DOHH2 (cell line): ENCODE measurements around the gene GABARAPL2.

Experiments used
- H3F3A ChIP-seq: fragments of 200-600 bp; sonication (generic), shearing (Covaris generic); 2 replicates; pipeline ENCODE4 v1.6.0; 2016; ENCODE audit warnings: antibody characterized with exemption, mild to moderate bottlenecking; ENCODE audit not compliant: control insufficient read depth, insufficient read depth
- H3K27ac ChIP-seq: fragments of 200-600 bp; sonication (generic); 2 replicates; pipeline ENCODE4 v1.5.1; 2014; ENCODE audit warnings: low read depth, mild to moderate bottlenecking, low read length, moderate library complexity
- H3K27me3 ChIP-seq: fragments of 200-600 bp; sonication (generic); 2 replicates; pipeline ENCODE4 v1.6.1; 2014; ENCODE audit warnings: mild to moderate bottlenecking, low read length, mixed read lengths; ENCODE audit not compliant: control insufficient read depth
- H3K36me3 ChIP-seq: fragments of 200-600 bp; sonication (generic); 2 replicates; pipeline ENCODE4 v1.6.1; 2014; ENCODE audit warnings: mild to moderate bottlenecking, low read length, moderate library complexity, mixed read lengths; ENCODE audit not compliant: control insufficient read depth
- H3K4me1 ChIP-seq: fragments of 200-600 bp; sonication (generic); 2 replicates; pipeline ENCODE4 v1.6.1; 2014; ENCODE audit warnings: mild to moderate bottlenecking, low read length, mixed read lengths; ENCODE audit not compliant: control insufficient read depth
- H3K4me2 ChIP-seq: fragments of 200-600 bp; sonication (generic); 2 replicates; pipeline ENCODE4 v1.6.0; 2014; ENCODE audit warnings: mild to moderate bottlenecking, low read length, moderate library complexity
- H3K4me3 ChIP-seq: fragments of 200-600 bp; sonication (generic); 2 replicates; pipeline ENCODE4 v1.5.1; 2014; ENCODE audit warnings: mild to moderate bottlenecking, low read length, mixed read lengths
- H3K79me2 ChIP-seq: fragments of 200-600 bp; sonication (generic); 2 replicates; pipeline ENCODE4 v1.6.1; 2014; ENCODE audit warnings: mild to moderate bottlenecking, low read length, mixed read lengths; ENCODE audit not compliant: control insufficient read depth
- H3K9me2 ChIP-seq: fragments of 200-600 bp; sonication (generic); replicated peaks from 2 replicates; pipeline ENCODE4 v1.6.1; 2014; ENCODE audit warnings: mild to moderate bottlenecking, low read length, mixed read lengths; ENCODE audit not compliant: control insufficient read depth
- H3K9me3 ChIP-seq: fragments of 200-600 bp; sonication (generic); 2 replicates; pipeline ENCODE4 v1.6.1; 2014; ENCODE audit warnings: antibody characterized with exemption, low read length, mixed read lengths; ENCODE audit not compliant: control insufficient read depth, insufficient read depth
- H4K20me1 ChIP-seq: fragments of 200-600 bp; sonication (generic); 2 replicates; pipeline ENCODE4 v1.6.0; 2014; ENCODE audit warnings: low read depth, mild to moderate bottlenecking, antibody characterized with exemption, low read length, moderate library complexity; ENCODE audit not compliant: control insufficient read depth, insufficient read depth
- CTCF ChIP-seq: fragments of 200-600 bp; sonication (generic); IDR thresholded peaks from one replicate; pipeline ENCODE4 v1.5.1; 2014; ENCODE audit warnings: antibody characterized with exemption, mild to moderate bottlenecking, low read depth, low read length; ENCODE audit not compliant: poor library complexity, severe bottlenecking
- EZH2phosphoT487 ChIP-seq: fragments of 200-600 bp; sonication (generic); IDR thresholded peaks from 2 replicates; pipeline ENCODE4 v1.6.1; 2017; ENCODE audit warnings: borderline replicate concordance, mild to moderate bottlenecking, antibody characterized with exemption, low read length, moderate library complexity, mixed read lengths

Gene GABARAPL2

GRCh38 chr16:75603241-75603640 lies 37.1 kb downstream of the GABARAPL2 start:
- peaks cover 61% of the 10 kb centered on the region for H3K36me3 ChIP-seq
- no peak for TF ChIP-seq CTCF
- H3F3A ChIP-seq: no peaks in the 10 kb centered on the region
- H3K9me3 ChIP-seq: no peaks in the 10 kb centered on the region
- no peak overlapping the region for H3K27ac ChIP-seq
- H3K4me3 ChIP-seq: no peak overlapping the region
- H3K27me3 ChIP-seq: no peaks in the 10 kb centered on the region
- H3K4me2 ChIP-seq: no peak overlapping the region
- no peaks in the 10 kb centered on the region for H3K9me2 ChIP-seq
- H4K20me1 ChIP-seq: no peaks in the 10 kb centered on the region
- H3K4me1 ChIP-seq: no peaks in the 10 kb centered on the region
- H3K79me2 ChIP-seq: no peaks in the 10 kb centered on the region

- no peak overlapping the region for H3K27ac ChIP-seq
- TF ChIP-seq EZH2phosphoT487 (no peak), CTCF (no peak)
- H3K36me3 ChIP-seq: peaks cover 74% of the 10 kb centered on the region
- H3K27me3 ChIP-seq: no peaks in the 10 kb centered on the region
- H3K79me2 ChIP-seq: no peaks in the 10 kb centered on the region
- H3K4me3 ChIP-seq: no peak overlapping the region
- H3K9me2 ChIP-seq: no peaks in the 10 kb centered on the region
- no peaks in the 10 kb centered on the region for H3K4me1 ChIP-seq
- no peaks in the 10 kb centered on the region for H3K9me3 ChIP-seq
- no peak overlapping the region for H3K4me2 ChIP-seq
- no peaks in the 10 kb centered on the region for H4K20me1 ChIP-seq
- no peaks in the 10 kb centered on the region for H3F3A ChIP-seq
Measured at GRCh38 chr16:75606507-75606906, 40.3 kb downstream of the GABARAPL2 start.

- no peaks in the 10 kb centered on the region for H3K9me3 ChIP-seq
- no peaks in the 10 kb centered on the region for H3K79me2 ChIP-seq
- no peak overlapping the region for H3K4me2 ChIP-seq
- H3K36me3 ChIP-seq: peaks cover 80% of the 10 kb centered on the region
- no peaks in the 10 kb centered on the region for H3K27me3 ChIP-seq
- H3K27ac ChIP-seq: no peak overlapping the region
- no peak overlapping the region for H3K4me3 ChIP-seq
- no peaks in the 10 kb centered on the region for H3F3A ChIP-seq
- no peaks in the 10 kb centered on the region for H4K20me1 ChIP-seq
- peaks cover 4% of the 10 kb centered on the region; the same call in 1 of the 2 replicates for H3K4me1 ChIP-seq
- no peaks in the 10 kb centered on the region for H3K9me2 ChIP-seq
- TF ChIP-seq EZH2phosphoT487: no peak
- TF ChIP-seq CTCF: no peak
Measured at GRCh38 chr16:75614066-75614897, 48.1 kb downstream of the GABARAPL2 start.
